Right atrium auricular region (tissue), 2 donors: ENCODE data around the gene ARFGAP3. TPM values are rescaled to one million over a fixed set of nuclear protein-coding genes. Genes with fewer than 3 reads are reported as not detected.
"Not testable (repeated sequence)": the region's sequence is repeated elsewhere in the genome, so short reads cannot be mapped to it uniquely, and the experiment has no call there.

ENCODE experiments used
- DNase-seq: peaks from one replicate; pipeline ENCODE4 v3.0.0-alpha.2; 2019; ENCODE audit warnings: low spot score
- H3K27ac ChIP-seq, 2 donors: fragments of 200-600 bp; sonication (generic); 1 replicate in 1 of 2; 2 replicates in 1 of 2; pipeline ENCODE4 v1.5.1; 2016 to 2019
- H3K27me3 ChIP-seq, 2 donors: fragments of 200-600 bp; sonication (generic); one replicate each; pipeline versions ENCODE4 v1.5.1 to v1.6.0; 2017 to 2019
- H3K36me3 ChIP-seq: fragments of 200-600 bp; sonication (generic); one replicate; pipeline ENCODE4 v1.5.1; 2016
- H3K4me1 ChIP-seq, 2 donors: fragments of 200-600 bp; sonication (generic); one replicate each; pipeline versions ENCODE4 v1.5.1 to v1.6.0; 2017 to 2019
- H3K4me3 ChIP-seq, 2 donors: fragments of 200-600 bp; sonication (generic); 1 replicate in 1 of 2; 2 replicates in 1 of 2; pipeline ENCODE4 v1.5.1; 2017 to 2019; ENCODE audit warnings: mild to moderate bottlenecking in 1 of 2, moderate library complexity in 1 of 2
- H3K9me3 ChIP-seq, 2 donors: fragments of 200-600 bp; sonication (generic); one replicate each; pipeline ENCODE4 v1.5.1; 2019
- CTCF ChIP-seq, 2 donors: fragments of 200-600 bp; sonication (generic); IDR thresholded peaks; one replicate each; pipeline ENCODE4 v1.5.1; 2019; ENCODE audit warnings: antibody characterized with exemption in 2 of 2
- total RNA-seq, 2 donors: library from RNA; depleted of rRNA; stranded (reverse); fragments of >200 nt; gene quantifications; one replicate each; pipeline ENCODE4 v1.1.0, GENCODE V29; 2016

The ARFGAP3 gene
- total RNA-seq, 2 donors from 2014 or later: 27.4 to 29.6 TPM

GRCh38 chr22:42785706-42786499 lies 71.2 kb downstream of the ARFGAP3 start:
- no peak for DNase-seq
- no peaks in the 10 kb centered on the region for H3K27me3 ChIP-seq
- H3K9me3 ChIP-seq: no peaks in the 10 kb centered on the region
- H3K4me3 ChIP-seq: no peak overlapping the region
- no peaks in the 10 kb centered on the region for H3K4me1 ChIP-seq
- H3K36me3 ChIP-seq: no peaks in the 10 kb centered on the region
- H3K27ac ChIP-seq: no peak overlapping the region
- TF ChIP-seq CTCF (IDR thresholded peaks at IDR 0.05): no peak

GRCh38 chr22:42782306-42782705 lies 74.8 kb downstream of the ARFGAP3 start:
- not testable (repeated sequence) for DNase-seq, H3K4me3 ChIP-seq, H3K27ac ChIP-seq, H3K4me1 ChIP-seq, H3K36me3 ChIP-seq, H3K9me3 ChIP-seq, H3K27me3 ChIP-seq

GRCh38 chr22:42780070-42780540 lies 77.0 kb downstream of the ARFGAP3 start:
- no peaks in the 10 kb centered on the region for H3K36me3 ChIP-seq
- H3K27ac ChIP-seq: no peak overlapping the region
- H3K4me1 ChIP-seq: peaks cover 0 to 4% of the 10 kb centered on the region in 2 donors
- H3K4me3 ChIP-seq: no peak overlapping the region
- no peak for DNase-seq
- H3K9me3 ChIP-seq: no peaks in the 10 kb centered on the region
- peak; percentile 63 to 88 for TF ChIP-seq CTCF (IDR thresholded peaks at IDR 0.05)
- no peaks in the 10 kb centered on the region for H3K27me3 ChIP-seq

- Histone ChIP-seq H3K27me3 (no peaks in the 10 kb centered on the region), H3K4me3 (no peak overlapping the region), H3K27ac (peak overlapping the region in 1 of 2 donors; percentile 4), H3K36me3 (no peaks in the 10 kb centered on the region), H3K4me1 (peaks cover 0 to 4% of the 10 kb centered on the region in 2 donors), H3K9me3 (no peaks in the 10 kb centered on the region)
- no peak for TF ChIP-seq CTCF (IDR thresholded peaks at IDR 0.05)
- DNase-seq: no peak
Measured at GRCh38 chr22:42777126-42777525, 79.9 kb downstream of the ARFGAP3 start.

GRCh38 chr22:42773167-42773566 lies 83.9 kb downstream of the ARFGAP3 start:
- DNase-seq: no peak
- H3K36me3 ChIP-seq: no peaks in the 10 kb centered on the region
- peaks cover 0 to 15% of the 10 kb centered on the region in 2 donors for H3K4me1 ChIP-seq
- no peaks in the 10 kb centered on the region for H3K27me3 ChIP-seq
- no peaks in the 10 kb centered on the region for H3K9me3 ChIP-seq
- H3K4me3 ChIP-seq: no peak overlapping the region
- peak overlapping the region; percentile 52 to 72 for H3K27ac ChIP-seq
- no peak for TF ChIP-seq CTCF (IDR thresholded peaks at IDR 0.05)

- no peaks in the 10 kb centered on the region for H3K36me3 ChIP-seq
- DNase-seq: no peak
- no peaks in the 10 kb centered on the region for H3K27me3 ChIP-seq
- peak overlapping the region; percentile 52 to 72 for H3K27ac ChIP-seq
- no peak overlapping the region for H3K4me3 ChIP-seq
- TF ChIP-seq CTCF (IDR thresholded peaks at IDR 0.05): no peak
- peaks cover 0 to 15% of the 10 kb centered on the region in 2 donors for H3K4me1 ChIP-seq
- no peaks in the 10 kb centered on the region for H3K9me3 ChIP-seq
Measured at GRCh38 chr22:42772647-42773046, 84.4 kb downstream of the ARFGAP3 start.
